B cell (primary cell): ENCODE data around the gene DTD1. TPM values are rescaled to one million over a fixed set of nuclear protein-coding genes. Genes with fewer than 3 reads are reported as not detected.

Experiments used
- ATAC-seq: fragments of 200-7000 bp; cut with Tn5 transposase; one replicate; pipeline ENCODE4 v1.10.0; 2021; ENCODE audit warnings: low read depth, mild to moderate bottlenecking, moderate number of reproducible peaks, moderate library complexity
- CTCF ChIA-PET: fragments of 350-600 bp; sonication (Branson Sonifier 250); formaldehyde crosslinking; loops from one replicate; lab custom pipeline; 2021; ENCODE audit warnings: antibody characterized with exemption, inconsistent platforms; lab: Charles Lee
- POLR2A ChIA-PET: fragments of 350-600 bp; sonication (Branson Sonifier 250); formaldehyde crosslinking; loops from one replicate; lab custom pipeline; 2021; ENCODE audit warnings: antibody characterized with exemption; lab: Charles Lee
- DNase-seq: peaks from one replicate; pipeline ENCODE4 v3.0.0; 2013
- H2AFZ ChIP-seq: 2 replicates; pipeline ENCODE4 v1.6.1; 2012; ENCODE audit warnings: mild to moderate bottlenecking, low read depth, low read length; ENCODE audit not compliant: insufficient read depth, poor library complexity, severe bottlenecking
- H3K27ac ChIP-seq, 2 donors: 1 replicate in 1 of 2; 2 replicates in 1 of 2; pipeline ENCODE4 v1.5.1; 2012 to 2013; ENCODE audit warnings: low read length in 2 of 2, mild to moderate bottlenecking in 2 of 2, moderate library complexity in 1 of 2
- H3K27me3 ChIP-seq, 4 experiments: fragments of 200-600 bp in 1 of 4; sonication (generic) in 1 of 4; replicated peaks in 1 of 4; 1 replicate in 2 of 4; 2 replicates in 2 of 4; pipeline versions ENCODE4 v1.6.1 to v1.7.0; 2013 to 2016; ENCODE audit warnings: low read length in 3 of 4, mild to moderate bottlenecking in 2 of 4, mixed read lengths in 1 of 4, moderate library complexity in 1 of 4; ENCODE audit not compliant: insufficient read depth in 4 of 4, control insufficient read depth in 3 of 4; ENCODE audit errors: control extremely low read depth in 1 of 4
- H3K36me3 ChIP-seq, 2 experiments: replicated peaks in 1 of 2; 1 replicate in 1 of 2; 2 replicates in 1 of 2; pipeline versions ENCODE4 v1.6.1 to v1.7.1; 2013; ENCODE audit warnings: low read length in 1 of 2; ENCODE audit not compliant: insufficient read depth in 2 of 2, control insufficient read depth in 1 of 2; ENCODE audit errors: control extremely low read depth in 1 of 2, extremely low read depth in 1 of 2
- H3K4me1 ChIP-seq, 2 donors: fragments of 200-600 bp in 1 of 2; sonication (generic) in 1 of 2; 1 replicate in 1 of 2; 2 replicates in 1 of 2; pipeline versions ENCODE4 v1.5.1 to v1.6.1; 2013 to 2017; ENCODE audit warnings: low read length in 2 of 2; ENCODE audit not compliant: control insufficient read depth in 2 of 2, insufficient read depth in 2 of 2
- H3K4me2 ChIP-seq: replicated peaks from 2 replicates; pipeline ENCODE3; 2012; ENCODE audit warnings: mild to moderate bottlenecking, low read depth, low read length; ENCODE audit not compliant: poor library complexity, severe bottlenecking
- H3K4me3 ChIP-seq, 5 experiments: fragments of 200-600 bp in 1 of 5; sonication (generic) in 1 of 5; 1 replicate in 3 of 5; 2 replicates in 2 of 5; pipeline versions ENCODE4 v1.5.1 to v1.7.0; 2011 to 2016; ENCODE audit warnings: low read length in 4 of 5, mild to moderate bottlenecking in 4 of 5, low read depth in 2 of 5, control low read depth in 1 of 5, moderate library complexity in 1 of 5; ENCODE audit not compliant: insufficient read depth in 1 of 5; ENCODE audit errors: control extremely low read depth in 1 of 5, extremely low read depth in 1 of 5
- H3K79me2 ChIP-seq: fragments of 200-600 bp; sonication (generic); one replicate; pipeline ENCODE4 v1.6.0; 2016; ENCODE audit warnings: low read length; ENCODE audit not compliant: control insufficient read depth, insufficient read depth
- H3K9ac ChIP-seq: fragments of 200-600 bp; sonication (generic); 2 replicates; pipeline ENCODE4 v1.6.1; 2017; ENCODE audit warnings: mild to moderate bottlenecking, low read length, moderate library complexity
- H3K9me3 ChIP-seq, 3 donors: one replicate each; pipeline versions ENCODE4 v1.6.1 to v1.7.1; 2013; ENCODE audit warnings: low read length in 2 of 3; ENCODE audit not compliant: control insufficient read depth in 2 of 3, insufficient read depth in 1 of 3; ENCODE audit errors: control extremely low read depth in 1 of 3
- H4K20me1 ChIP-seq: 2 replicates; pipeline ENCODE4 v1.6.0; 2012; ENCODE audit warnings: mild to moderate bottlenecking, low read length; ENCODE audit not compliant: insufficient read depth, control insufficient read depth, poor library complexity, severe bottlenecking
- H3K27ac Mint-ChIP-seq: one replicate; pipeline ENCODE4 v1.8.0; 2021; ENCODE audit warnings: mixed read lengths
- H3K27me3 Mint-ChIP-seq: one replicate; pipeline ENCODE4 v1.8.0; 2021; ENCODE audit warnings: mixed read lengths
- H3K4me1 Mint-ChIP-seq: one replicate; pipeline ENCODE4 v1.8.0; 2021; ENCODE audit warnings: mixed read lengths
- H3K4me3 Mint-ChIP-seq: one replicate; pipeline ENCODE4 v1.8.0; 2021; ENCODE audit warnings: mixed read lengths
- H3K9me3 Mint-ChIP-seq: one replicate; pipeline ENCODE4 v1.8.0; 2022; ENCODE audit warnings: mixed read lengths; ENCODE audit not compliant: insufficient read depth
- EZH2 ChIP-seq: IDR thresholded peaks from 2 replicates; pipeline ENCODE4 v1.6.1; 2012; ENCODE audit warnings: borderline replicate concordance, low read depth, mild to moderate bottlenecking, moderate library complexity, low read length; ENCODE audit not compliant: insufficient read depth, poor library complexity, severe bottlenecking
- WGBS: methylation state at CpG from one replicate; pipeline ENCODE4 v1.1.5; 2013; ENCODE audit warnings: missing lambda C conversion rate; ENCODE audit not compliant: insufficient coverage; 5-methylcytosine and 5-hydroxymethylcytosine counted together
- intact Hi-C: fragments of 100-400 bp; cut with micrococcal nuclease; formaldehyde crosslinking; loops from one replicate; pipeline ENCODE4 v1.10.0; 2022
- polyA plus RNA-seq: library from polyadenylated mRNA; depleted of rRNA; stranded (reverse); fragments of >200 nt; gene quantifications from 2 replicates; pipeline ENCODE4 v1.2.3, GENCODE V29; 2012
- total RNA-seq, 2 donors: library from RNA; stranded (reverse); fragments of 120-200 nt in 1 of 2; gene quantifications; 1 replicate in 1 of 2; 2 replicates in 1 of 2; pipeline versions ENCODE4 v1.2.3 to v1.2.4, GENCODE V29; 2013 to 2022
- TF ChIP-seq, protein P1 (sequence below): fragments of 200-600 bp; IDR thresholded peaks from one replicate; pipeline ENCODE4 v1.8.0; 2022; ENCODE audit warnings: antibody characterized with exemption, mild to moderate bottlenecking

The DTD1 gene
- total and polyA plus RNA-seq, 2 donors (not counting 1 experiment from before 2014, with no cell fraction given), result 18.7 to 20.4 TPM

DNA sequence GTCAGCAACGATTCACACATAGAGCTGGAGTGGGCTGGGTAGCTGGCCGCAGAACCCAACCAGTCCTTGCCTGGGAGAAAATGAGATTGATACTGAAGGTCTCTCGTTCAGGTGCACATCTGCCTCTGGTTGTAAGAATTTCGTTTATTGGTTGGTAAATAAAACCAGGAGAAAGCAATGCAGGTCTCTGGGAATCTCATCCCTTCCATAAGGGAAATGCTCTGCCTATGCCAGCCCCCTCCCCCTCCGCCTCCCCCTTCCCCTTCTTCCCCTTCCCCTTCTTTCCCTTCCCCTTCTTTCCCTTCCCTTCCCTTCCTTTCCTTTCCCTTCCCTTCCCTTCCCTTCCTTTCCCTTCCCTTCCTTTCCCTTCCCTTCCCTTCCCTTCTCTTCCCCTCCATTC lies 107.3 kb downstream of the DTD1 start:
- Mint-ChIP-seq H3K4me1 (no peaks in the 10 kb centered on the region), H3K4me3 (no peak overlapping the region), H3K27me3 (no peaks in the 10 kb centered on the region), H3K27ac (no peak overlapping the region), H3K9me3 (no peaks in the 10 kb centered on the region)
- DNase-seq (no peak), ATAC-seq (no peak)
- Histone ChIP-seq H3K4me1 (no peaks in the 10 kb centered on the region), H2AFZ (no peak overlapping the region), H3K4me2 (no peak overlapping the region), H3K9me3 (peaks cover 0 to 9% (median 0%) of the 10 kb centered on the region in 3 donors), H3K36me3 (peaks cover 0 to 3% of the 10 kb centered on the region in 2 experiments), H3K4me3 (no peak overlapping the region), H4K20me1 (no peaks in the 10 kb centered on the region), H3K27ac (no peak overlapping the region), H3K27me3 (no peaks in the 10 kb centered on the region), H3K9ac (no peak overlapping the region), H3K79me2 (no peaks in the 10 kb centered on the region)
- ChIA-PET CTCF (no interaction called here), POLR2A (no interaction called here)
- WGBS, result no CpG with 5 or more reads among the region's 5 CpGs
- TF ChIP-seq, protein P1, sequence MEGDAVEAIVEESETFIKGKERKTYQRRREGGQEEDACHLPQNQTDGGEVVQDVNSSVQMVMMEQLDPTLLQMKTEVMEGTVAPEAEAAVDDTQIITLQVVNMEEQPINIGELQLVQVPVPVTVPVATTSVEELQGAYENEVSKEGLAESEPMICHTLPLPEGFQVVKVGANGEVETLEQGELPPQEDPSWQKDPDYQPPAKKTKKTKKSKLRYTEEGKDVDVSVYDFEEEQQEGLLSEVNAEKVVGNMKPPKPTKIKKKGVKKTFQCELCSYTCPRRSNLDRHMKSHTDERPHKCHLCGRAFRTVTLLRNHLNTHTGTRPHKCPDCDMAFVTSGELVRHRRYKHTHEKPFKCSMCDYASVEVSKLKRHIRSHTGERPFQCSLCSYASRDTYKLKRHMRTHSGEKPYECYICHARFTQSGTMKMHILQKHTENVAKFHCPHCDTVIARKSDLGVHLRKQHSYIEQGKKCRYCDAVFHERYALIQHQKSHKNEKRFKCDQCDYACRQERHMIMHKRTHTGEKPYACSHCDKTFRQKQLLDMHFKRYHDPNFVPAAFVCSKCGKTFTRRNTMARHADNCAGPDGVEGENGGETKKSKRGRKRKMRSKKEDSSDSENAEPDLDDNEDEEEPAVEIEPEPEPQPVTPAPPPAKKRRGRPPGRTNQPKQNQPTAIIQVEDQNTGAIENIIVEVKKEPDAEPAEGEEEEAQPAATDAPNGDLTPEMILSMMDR, result no peak
- TF ChIP-seq EZH2, result no peak
- intact Hi-C loops, result no loop called here

DNA sequence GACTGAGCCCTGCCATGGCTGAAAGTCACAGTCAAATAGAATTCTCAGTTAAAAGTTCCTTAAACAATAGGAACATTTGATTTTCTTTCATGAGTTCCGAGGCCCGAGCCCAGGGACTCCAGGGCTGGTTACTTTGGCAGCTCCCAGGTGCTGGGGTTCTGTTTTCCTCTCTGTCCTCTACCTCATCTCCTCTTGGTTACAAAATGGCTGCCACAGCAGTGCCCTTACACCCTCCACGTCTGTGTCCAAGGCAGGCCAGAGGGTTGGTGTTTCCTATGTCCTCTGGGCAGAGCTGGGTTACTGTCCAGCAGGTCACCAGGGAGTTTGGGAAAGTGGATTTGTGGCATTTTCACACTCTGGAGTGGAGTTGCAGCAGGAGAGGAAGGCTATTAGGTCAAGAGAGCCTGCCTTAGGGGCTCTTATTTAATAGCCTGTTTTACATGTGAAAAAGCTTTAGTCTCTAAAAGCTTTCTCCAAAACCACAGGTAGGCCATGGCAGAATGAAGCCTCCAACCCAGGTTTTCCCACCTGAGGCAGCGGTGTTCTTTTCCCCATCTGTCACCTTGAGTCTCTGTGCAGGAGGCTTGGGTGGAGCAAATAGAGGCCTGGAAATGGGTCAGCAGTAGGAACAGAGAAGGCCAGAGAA lies 111.0 kb downstream of the DTD1 start:
- Mint-ChIP-seq H3K9me3 (no peaks in the 10 kb centered on the region), H3K4me1 (peaks cover 1% of the 10 kb centered on the region), H3K4me3 (no peak overlapping the region), H3K27ac (no peak overlapping the region), H3K27me3 (no peaks in the 10 kb centered on the region)
- no peak overlapping the region for H3K9ac ChIP-seq
- no peak overlapping the region for H3K27ac ChIP-seq
- no peak for TF ChIP-seq EZH2
- TF ChIP-seq, protein P1, result no peak
- intact Hi-C loops, result no loop called here
- WGBS, result 89% methylated on average over 3 of the region's 4 CpGs
- H2AFZ ChIP-seq, result no peak overlapping the region
- no peaks in the 10 kb centered on the region for H4K20me1 ChIP-seq
- H3K4me1 ChIP-seq, result no peaks in the 10 kb centered on the region
- ChIA-PET POLR2A (no interaction called here), CTCF (no interaction called here)
- H3K4me2 ChIP-seq, result no peak overlapping the region
- H3K27me3 ChIP-seq, result no peaks in the 10 kb centered on the region
- ATAC-seq, result no peak
- H3K4me3 ChIP-seq, result no peak overlapping the region
- no peak for DNase-seq
- no peaks in the 10 kb centered on the region for H3K79me2 ChIP-seq
- H3K9me3 ChIP-seq, result peaks cover 0 to 9% (median 0%) of the 10 kb centered on the region in 3 donors
- peaks cover 0 to 3% of the 10 kb centered on the region in 2 experiments for H3K36me3 ChIP-seq
